ENCODE data around the gene MCTP1.

Gene MCTP1

DNA sequence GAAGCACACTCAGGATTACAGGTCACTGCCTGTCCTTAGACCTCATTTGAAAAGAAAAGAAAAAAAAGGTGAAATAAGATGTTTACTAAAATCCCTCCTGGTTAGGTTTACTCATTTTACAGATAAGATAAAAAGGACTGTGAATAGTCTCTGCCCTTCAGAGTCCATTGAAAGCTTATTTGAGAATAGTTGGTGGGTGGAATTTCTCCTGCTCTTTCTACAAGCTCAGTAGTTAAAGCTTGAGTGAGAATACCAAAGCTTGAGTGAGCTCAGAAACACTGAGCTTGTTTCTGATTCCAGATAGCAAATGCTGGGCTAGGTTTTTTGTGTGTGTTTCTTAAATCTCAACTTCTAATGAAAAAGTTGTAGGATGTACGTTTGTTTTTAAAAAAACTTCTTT lies 559.8 kb downstream of the MCTP1 start:
- DNase-seq (ENCODE audit: low read depth in 2 of 2, low spot score in 1 of 2), result no peak

DNA sequence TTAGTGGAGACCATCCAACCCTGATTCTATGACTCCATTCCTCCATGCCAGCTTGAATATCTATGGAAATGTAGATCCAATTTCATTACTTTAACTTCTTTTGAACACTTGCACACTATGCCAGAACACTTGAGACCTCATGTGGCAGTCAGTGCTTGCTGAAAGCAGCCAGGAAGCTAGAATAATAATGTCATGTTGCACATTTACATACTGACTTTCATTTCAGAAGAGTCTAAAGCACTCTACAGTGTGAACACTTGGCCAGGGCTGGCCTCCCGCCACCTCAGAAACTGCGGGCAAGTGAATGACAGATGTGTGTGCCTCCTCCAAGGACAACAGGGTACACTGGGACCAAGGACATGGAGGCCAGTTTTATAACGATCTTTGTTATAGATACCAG lies 569.1 kb downstream of the MCTP1 start:
- no peak for DNase-seq (ENCODE audit: low read depth in 2 of 2, low spot score in 1 of 2)

GRCh38 chr5:94711785-94712184 lies 573.1 kb downstream of the MCTP1 start:
- DNase-seq (ENCODE audit: low read depth in 2 of 2, low spot score in 1 of 2), result no peak

DNA sequence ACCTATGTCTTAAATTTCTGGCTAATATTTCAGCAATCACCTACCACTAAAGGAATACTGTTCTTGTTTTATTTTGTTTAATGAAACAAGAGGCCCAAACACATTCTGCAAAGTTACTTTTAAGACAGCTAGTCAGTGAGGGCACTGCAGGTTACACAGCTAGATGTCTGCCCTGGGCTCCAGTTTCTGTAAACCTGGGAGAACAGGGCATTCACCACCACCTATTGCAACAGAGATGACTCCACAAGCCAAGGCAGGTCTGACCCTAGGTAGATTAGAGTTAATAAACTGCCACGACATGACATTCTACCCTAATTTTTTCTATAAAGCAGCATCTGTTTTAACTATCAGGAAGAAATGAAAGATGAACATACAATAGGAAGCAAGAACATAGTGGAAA lies 575.6 kb downstream of the MCTP1 start:
- no peak for DNase-seq (ENCODE audit: low read depth in 2 of 2, low spot score in 1 of 2)

DNA sequence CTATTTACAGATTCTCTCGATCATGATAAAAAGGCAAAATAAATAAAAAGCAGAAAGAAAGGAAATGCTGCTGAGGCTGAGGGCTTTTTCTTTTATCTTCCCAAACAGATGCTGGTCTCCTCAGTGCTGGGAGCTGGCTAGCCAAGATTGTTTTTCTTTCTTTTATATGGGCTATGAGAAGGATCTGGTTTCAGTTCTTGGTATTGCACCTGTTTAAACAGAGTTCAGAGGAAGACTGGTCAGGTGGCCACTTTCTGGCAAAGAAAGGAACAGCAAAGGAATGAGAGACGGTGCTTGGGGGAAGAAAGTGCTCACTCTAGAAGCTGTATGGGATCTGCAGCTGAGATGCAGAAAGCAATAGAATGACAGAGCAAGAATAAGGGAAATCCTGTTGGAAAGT lies 577.5 kb downstream of the MCTP1 start:
- no peak for DNase-seq (ENCODE audit: low read depth in 2 of 2, low spot score in 1 of 2)

DNA sequence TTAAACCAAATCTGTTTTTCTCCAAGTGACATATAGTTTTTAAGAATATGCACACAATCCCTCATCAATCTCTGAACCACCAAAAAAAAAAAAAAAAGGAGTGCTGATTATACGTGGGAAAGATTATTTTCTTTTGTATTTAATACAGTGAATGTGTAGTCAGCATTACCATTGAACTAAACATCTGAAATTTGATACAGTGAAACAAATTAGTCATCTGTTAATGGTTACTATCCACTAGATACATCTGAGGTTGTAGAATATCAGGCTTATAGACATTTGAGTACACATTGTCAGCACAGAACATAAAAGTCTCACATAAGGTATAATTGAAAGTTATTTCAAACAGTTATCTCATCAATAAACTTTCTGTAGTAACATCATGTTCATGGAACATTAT lies 579.5 kb downstream of the MCTP1 start:
- no peak for DNase-seq (ENCODE audit: low read depth in 2 of 2, low spot score in 1 of 2)

DNA sequence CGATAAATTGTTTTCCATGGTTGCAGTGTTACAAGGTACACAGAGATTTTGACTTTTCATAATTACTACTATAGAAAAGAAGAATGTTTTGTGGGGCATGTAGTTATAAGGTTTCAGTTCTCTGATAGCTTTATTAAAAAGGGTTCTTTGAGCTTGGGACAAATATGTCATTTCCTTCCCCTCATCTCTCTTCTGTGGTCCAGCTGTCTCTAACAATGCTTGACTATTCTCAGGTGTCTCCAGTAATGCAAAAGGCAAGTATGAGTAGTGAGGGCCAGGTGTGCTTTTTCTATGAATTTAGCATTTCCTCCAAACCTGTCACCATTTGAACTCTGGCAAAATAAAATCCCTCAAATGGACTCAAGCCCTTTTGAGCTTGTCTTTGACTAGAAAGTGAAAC lies 582.2 kb downstream of the MCTP1 start:
- DNase-seq (ENCODE audit: low read depth in 2 of 2, low spot score in 1 of 2), result no peak

DNA sequence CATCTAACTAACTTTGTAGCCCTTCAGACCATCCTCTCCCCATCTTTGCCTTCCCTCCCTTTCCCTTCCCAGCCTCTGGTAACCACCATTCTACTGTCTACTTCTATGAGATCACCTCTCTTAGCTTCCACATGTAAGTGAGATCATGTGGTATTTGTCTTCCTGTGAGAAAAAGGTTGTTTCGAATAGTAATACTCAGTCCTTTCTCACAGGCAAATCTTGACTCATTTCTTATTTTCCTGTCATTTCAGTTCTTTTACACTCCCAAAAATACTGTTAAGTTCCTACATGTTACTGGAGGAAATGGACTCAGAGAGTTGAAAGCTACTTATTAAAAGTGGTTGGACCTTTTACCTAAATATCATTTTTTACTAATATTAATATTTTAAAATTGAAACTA lies 584.3 kb downstream of the MCTP1 start:
- no peak for DNase-seq (ENCODE audit: low read depth in 2 of 2, low spot score in 1 of 2)

DNA sequence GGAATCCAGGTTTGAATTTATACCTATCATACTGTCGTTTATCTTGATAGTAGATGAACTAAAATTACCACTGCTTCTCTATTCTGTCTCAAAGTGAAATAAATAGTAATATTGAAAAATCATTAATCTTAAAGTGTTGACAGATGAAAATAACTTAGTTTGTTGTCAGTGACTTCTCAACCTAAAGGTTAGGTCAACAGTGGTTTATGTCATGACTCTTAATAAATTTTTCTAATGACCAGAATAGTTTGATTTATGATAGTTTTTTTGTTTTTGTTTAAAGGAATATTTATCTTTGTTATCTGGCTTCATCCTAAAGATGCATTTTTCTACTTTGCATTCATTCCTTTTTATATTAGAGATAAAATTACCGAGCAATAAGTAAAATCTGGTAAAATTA lies 585.3 kb downstream of the MCTP1 start:
- DNase-seq (ENCODE audit: low read depth in 2 of 2, low spot score in 1 of 2), result no peak

- DNase-seq (ENCODE audit: low read depth in 2 of 2, low spot score in 1 of 2), result no peak
Observed at GRCh38 chr5:94698197-94698596, 586.7 kb downstream of the MCTP1 start.

DNA sequence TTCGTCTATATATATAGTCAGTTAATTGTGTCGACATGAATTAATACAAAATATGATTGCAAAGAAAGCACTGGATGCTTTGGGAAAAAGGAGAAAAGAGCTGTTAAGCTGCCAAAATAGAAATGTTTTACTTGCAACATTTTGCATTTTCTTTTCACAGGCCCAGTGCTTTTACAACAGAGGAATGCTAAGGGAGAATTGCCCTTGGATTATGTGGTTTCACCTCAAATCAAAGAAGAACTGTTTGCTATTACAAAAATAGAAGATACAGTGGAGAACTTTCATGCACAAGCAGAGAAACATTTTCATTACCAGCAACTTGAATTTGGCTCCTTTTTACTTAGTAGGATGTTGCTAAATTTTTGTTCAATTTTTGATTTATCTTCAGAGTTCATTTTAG lies 590.2 kb downstream of the MCTP1 start:
- DNase-seq (ENCODE audit: low read depth in 2 of 2, low spot score in 1 of 2), result no peak

GRCh38 chr5:94693845-94694370 lies 591.0 kb downstream of the MCTP1 start:
- DNase-seq (ENCODE audit: low read depth in 2 of 2, low spot score in 1 of 2), result no peak

GRCh38 chr5:94693043-94693822 lies 591.7 kb downstream of the MCTP1 start:
- DNase-seq (ENCODE audit: low read depth in 2 of 2, low spot score in 1 of 2), result no peak

DNA sequence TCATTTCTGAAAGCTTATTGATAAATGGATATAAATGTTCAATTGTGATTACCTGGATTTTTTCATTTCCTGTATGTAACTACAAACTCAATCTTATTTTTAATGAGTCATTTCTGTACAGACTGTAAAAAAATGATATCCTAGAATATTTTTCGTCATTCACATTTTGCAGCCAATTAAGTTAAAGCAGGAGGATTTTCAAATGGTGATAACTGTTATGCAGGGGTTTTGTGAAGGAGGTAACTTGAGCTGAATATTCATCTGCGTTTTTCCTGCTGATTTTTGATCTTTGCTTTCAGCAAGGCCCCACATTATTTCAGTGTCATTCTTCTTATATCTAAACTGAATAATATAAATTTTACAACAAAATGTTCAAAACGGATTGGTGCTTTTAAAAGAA lies 592.3 kb downstream of the MCTP1 start:
- DNase-seq (ENCODE audit: low read depth in 2 of 2, low spot score in 1 of 2), result no peak

GRCh38 chr5:94691949-94692348 lies 592.9 kb downstream of the MCTP1 start:
- no peak for DNase-seq (ENCODE audit: low read depth in 2 of 2, low spot score in 1 of 2)

- no peak for DNase-seq (ENCODE audit: low read depth in 2 of 2, low spot score in 1 of 2)
Observed at GRCh38 chr5:94691291-94691690, 593.6 kb downstream of the MCTP1 start.

- DNase-seq (ENCODE audit: low read depth in 2 of 2, low spot score in 1 of 2), result no peak
Observed at GRCh38 chr5:94690778-94691177, 594.1 kb downstream of the MCTP1 start.

DNA sequence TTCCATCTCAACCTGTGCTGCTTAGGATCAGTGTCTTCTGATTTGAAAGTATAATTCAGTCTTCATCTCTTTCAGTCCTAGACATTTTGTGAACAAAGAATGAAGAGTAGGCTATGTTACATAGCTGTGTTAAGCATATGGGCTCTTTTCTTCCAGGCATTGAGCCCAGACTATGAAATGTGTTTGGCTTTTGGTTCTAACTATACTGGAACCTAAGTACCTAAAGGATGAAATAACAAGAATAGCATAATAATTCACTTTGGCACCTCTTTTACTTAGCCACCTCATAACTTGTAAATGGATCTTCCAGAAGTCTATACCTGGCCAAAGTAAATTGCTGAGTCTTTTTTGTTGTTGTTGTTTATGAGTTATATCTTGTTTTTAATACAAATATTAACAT lies 595.0 kb downstream of the MCTP1 start:
- no peak for DNase-seq (ENCODE audit: low read depth in 2 of 2, low spot score in 1 of 2)

DNA sequence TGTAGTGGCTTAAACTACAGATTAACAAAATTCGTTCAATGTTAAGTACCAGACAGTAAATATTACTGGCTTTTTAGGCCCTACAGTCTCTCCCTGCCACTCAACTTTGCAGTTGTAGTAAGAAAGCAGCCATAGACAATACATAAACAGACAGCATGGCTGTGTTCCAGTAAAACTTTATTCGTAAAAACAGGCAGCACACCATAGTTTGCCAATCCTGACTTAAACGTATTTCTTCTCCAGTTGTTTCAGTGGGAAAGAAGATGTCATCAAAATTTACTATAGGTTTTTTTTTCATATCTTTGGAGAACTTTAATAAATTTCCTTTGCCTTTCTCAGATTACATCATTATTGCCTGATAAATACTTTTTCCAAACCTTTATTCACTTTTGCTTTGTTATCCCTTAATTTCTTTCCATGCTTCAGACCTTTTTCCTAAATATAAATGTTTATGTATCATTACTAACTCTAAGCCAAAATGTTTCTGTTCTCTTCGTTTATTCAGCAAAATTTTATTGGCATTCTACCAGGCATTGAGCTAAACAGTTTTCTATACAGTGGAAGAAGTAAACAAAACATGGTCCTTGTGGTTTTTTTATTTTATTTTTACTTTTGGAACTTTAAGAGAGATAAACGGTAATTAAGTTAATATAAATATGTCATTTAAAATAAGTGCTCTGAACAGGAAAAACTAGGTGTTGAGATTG lies 601.9 kb downstream of the MCTP1 start:
- no peak for DNase-seq (ENCODE audit: low read depth in 2 of 2, low spot score in 1 of 2)

- DNase-seq (ENCODE audit: low read depth in 2 of 2, low spot score in 1 of 2), result no peak
Observed at GRCh38 chr5:94675965-94676618, 608.8 kb downstream of the MCTP1 start.

GRCh38 chr5:94674490-94675382 lies 610.2 kb downstream of the MCTP1 start:
- DNase-seq (ENCODE audit: low read depth in 2 of 2, low spot score in 1 of 2), result no peak
